Activated naive CD4-positive, alpha-beta T cell (primary cell): ENCODE data around the gene ZBTB18.

Source experiments
- DNase-seq, 4 experiments: peaks; one replicate each; lab custom pipeline; 2025; lab: John Stamatoyannopoulos, UW

ZBTB18 gene

DNA sequence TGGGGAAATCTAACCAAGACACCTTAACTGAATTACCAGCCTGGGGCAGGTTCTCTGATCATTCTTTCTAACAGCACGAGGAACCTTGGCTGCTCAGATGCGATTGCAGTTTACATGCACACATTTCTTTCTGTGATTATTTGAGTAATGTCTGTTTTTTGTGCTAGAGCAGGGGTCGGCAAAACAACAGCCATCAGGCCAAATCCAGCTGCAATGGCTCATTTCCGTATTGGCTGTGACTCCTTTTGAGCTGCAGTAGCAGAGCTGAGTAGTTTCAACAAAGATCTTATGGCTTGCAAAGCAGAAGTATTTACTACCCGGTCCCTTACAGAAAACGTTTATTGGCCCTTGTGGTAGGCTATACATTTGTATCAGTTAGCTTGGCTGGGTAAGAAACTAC, 37.1 kb downstream of the ZBTB18 start:
- DNase-seq, result no peak

DNA sequence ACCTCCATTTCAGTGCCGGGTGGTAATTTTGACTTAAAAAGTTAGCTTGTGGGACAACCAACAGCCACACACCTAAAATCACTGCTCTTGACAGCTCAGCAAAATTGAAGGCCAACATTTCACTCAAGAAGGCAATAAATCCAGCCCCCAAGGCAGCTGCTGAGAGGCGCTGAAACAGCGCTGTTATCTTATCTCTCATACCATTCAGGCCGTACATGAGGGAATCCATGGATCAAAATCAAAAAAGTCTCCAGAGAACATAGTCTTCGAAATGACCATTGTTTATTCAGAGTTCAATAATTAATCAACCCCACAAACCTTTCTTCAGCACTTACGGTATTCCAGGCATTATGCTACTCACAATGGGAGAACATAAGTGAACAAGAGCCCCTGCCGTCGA, 38.5 kb downstream of the ZBTB18 start:
- no peak for DNase-seq

DNA sequence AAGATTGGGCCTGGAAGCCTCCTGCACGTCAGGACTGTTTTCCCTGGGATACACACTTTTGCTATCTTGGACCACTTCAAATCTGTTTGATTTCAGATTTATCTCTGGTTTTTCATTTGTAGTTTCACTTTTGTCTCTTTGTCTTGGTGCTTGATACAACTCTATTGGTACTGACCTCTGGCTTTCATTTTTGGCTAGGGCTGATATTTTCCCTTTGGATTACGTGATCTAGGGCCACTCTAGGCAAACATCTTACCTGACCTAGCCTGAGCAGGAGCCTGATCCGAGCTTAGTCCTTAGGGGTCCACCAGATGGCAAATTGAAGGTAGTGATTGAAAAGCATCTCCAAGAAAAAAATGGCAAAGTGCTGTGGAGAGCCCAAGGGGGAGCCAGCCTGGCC, 39.6 kb downstream of the ZBTB18 start:
- no peak for DNase-seq

GRCh38 chr1:244092293-244092963, 41.3 kb downstream of the ZBTB18 start:
- no peak for DNase-seq

DNA sequence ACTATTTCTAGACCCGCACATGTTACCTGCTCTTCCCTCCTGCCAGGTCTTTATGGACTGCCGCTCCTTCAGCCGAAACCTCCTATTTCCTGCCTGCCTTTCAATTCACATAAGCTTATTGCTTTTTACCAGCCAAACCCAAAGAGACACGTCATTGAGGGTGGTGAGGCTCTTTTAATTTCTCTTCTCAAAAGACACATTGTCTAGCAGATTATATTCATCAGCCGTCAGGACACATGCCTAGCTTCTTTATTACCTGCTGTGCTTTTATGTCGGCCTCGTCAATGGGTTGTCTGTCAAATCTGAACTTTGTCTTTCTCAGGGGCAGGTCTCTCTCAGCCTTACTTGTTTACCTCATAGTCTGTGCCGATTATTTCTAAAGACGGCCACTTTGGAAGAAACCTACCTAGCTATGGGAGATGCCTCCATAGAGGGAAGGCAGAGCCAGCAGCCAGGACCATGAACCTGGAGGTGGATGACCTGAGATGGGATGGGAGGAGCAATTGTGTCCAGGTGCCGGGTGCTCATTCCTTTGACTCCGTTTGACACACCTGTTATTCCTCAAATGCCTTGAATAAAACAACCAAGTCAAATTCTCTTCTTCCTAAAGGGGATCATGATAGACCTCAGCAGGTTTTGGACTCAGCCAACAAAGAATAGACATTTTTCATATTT, 42.0 kb downstream of the ZBTB18 start:
- no peak for DNase-seq

- DNase-seq, result no peak
These were observed 43.9 kb downstream of the ZBTB18 start for GRCh38 chr1:244094880-244095528.

DNA sequence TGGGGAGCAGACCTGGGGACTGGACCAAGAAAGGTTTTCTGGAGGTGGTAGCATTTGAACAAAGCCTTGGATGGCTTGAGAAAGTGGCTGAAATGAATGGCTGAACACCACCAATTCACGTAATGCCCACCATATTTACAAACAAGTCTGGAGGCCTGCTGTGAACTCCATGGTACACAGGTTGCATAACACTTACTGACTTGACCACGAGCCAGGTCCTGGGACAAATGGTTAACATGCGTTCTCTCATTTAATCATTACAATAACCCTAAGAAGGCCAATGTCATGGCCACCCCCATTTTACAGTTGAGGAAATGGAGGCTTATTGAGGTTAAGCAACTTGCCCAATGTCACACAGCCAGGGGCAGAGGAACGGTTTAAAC, 44.4 kb downstream of the ZBTB18 start:
- DNase-seq, result no peak

GRCh38 chr1:244096066-244096610, 45.1 kb downstream of the ZBTB18 start:
- no peak for DNase-seq

- no peak for DNase-seq
These were observed 45.6 kb downstream of the ZBTB18 start for GRCh38 chr1:244096691-244097090.

DNA sequence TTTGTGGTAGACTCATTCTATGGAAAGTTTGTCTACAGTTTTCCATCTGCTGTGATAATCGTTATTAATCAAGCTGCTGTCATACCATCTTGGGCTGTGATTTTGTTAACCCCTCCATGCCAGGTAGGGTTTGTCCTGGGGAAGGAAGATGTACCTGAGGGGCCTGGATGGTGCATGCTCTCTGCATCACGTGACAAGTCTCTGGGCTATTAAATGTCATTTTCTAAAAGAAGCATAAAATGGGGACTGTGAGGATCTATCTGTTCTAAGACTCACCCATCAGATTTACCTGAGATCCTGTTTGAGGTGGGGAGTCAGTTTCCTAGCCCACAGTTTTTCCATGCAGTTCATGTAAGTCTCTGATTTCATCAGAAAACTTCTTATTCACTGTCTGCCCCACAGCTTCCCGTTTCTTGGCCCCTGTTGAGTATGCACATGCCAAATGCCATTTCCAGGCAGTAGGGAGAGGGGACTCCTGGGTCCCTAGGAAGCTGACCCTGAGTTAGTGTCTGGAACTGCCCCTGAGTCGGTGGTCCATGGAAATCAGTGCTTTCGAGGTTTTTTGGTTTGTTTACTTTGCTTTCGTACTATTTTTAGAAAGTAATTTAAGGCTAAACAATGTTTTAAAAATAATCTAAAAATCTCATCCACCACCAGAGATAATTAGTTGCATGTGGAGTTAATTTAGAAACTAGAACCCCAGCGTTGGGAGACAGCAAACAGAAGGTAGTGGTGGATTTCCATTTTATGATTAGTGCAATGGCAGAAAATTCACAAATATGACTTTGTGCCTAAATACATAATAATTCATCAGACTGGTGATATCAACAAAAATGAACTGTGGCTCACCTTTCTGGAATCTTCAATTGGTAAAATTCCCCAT, 46.7 kb downstream of the ZBTB18 start:
- no peak for DNase-seq

GRCh38 chr1:244099258-244099930, 48.3 kb downstream of the ZBTB18 start:
- no peak for DNase-seq

GRCh38 chr1:244100276-244100675, 49.2 kb downstream of the ZBTB18 start:
- no peak for DNase-seq

GRCh38 chr1:244100704-244101453, 49.8 kb downstream of the ZBTB18 start:
- no peak for DNase-seq

DNA sequence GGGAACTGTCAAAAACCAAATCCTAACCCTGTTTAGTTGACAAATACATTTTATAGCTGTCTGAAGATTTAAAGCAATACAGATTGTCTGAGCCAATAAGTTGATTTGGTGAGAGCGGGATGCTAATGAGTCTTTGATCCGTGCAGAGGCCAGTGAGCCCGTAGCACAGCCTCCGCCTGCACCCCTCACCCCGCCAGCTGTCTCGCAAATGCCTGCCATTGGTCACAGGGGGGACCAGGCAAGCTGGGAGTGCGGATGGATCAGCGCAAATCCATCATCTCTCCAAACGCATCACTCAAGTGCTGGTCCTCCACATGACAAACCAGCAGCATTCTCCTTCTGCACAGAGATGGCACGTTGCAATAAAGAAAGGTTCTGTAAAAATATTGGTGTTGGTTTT, 51.0 kb downstream of the ZBTB18 start:
- DNase-seq, result no peak

GRCh38 chr1:244102468-244102867, 51.4 kb downstream of the ZBTB18 start:
- no peak for DNase-seq

GRCh38 chr1:244104309-244105060, 53.4 kb downstream of the ZBTB18 start:
- DNase-seq, result no peak

DNA sequence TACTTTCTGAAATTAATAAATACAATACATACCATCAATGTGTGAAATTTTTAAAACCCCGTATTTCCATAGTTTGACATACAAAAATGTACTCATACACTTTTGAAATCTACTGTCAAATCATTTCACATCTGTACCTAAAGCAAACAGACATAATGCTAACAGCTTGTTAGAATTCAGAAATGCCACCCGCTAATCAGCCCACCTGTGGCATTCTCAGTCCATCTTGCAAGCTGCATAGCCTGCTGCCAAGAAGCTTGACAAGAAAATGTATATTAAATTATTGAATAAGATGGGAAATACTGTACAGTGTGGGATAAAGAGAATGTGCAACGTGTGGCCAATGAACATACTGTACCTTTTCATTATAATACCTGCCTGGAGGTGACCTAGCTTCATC, 55.1 kb downstream of the ZBTB18 start:
- DNase-seq, result no peak
